Lower lobe of right lung (tissue), 2 donors: ENCODE data around the gene APOH. TPM values are rescaled to one million over a fixed set of nuclear protein-coding genes. Genes with fewer than 3 reads are reported as not detected.

ENCODE experiments used
- ATAC-seq, 2 donors: fragments of 200-7000 bp; cut with Tn5 transposase; one replicate each; pipeline ENCODE4 v1.9.1; 2020 to 2022; ENCODE audit warnings: mild to moderate bottlenecking in 2 of 2, moderate library complexity in 2 of 2
- DNase-seq: peaks from one replicate; pipeline ENCODE4 v3.0.0-alpha.2; 2020
- H3K27ac ChIP-seq: fragments of 200-600 bp; one replicate; pipeline ENCODE4 v1.8.0; 2022
- H3K27me3 ChIP-seq: fragments of 200-600 bp; one replicate; pipeline ENCODE4 v1.8.0; 2022; ENCODE audit warnings: low read depth
- H3K36me3 ChIP-seq: fragments of 200-600 bp; one replicate; pipeline ENCODE4 v1.8.0; 2022; ENCODE audit warnings: mild to moderate bottlenecking
- H3K4me1 ChIP-seq: fragments of 200-600 bp; one replicate; pipeline ENCODE4 v1.8.0; 2022
- H3K4me3 ChIP-seq: fragments of 200-600 bp; one replicate; pipeline ENCODE4 v1.8.0; 2022; ENCODE audit warnings: mild to moderate bottlenecking
- H3K9me3 ChIP-seq: fragments of 200-600 bp; one replicate; pipeline ENCODE4 v1.8.0; 2022
- intact Hi-C: fragments of 100-400 bp; cut with DNase I; formaldehyde crosslinking; loops from one replicate; pipeline ENCODE4 v1.11.0; 2022
- total RNA-seq: library from RNA; stranded (reverse); fragmentation: NEBNext Ultra II Directional; extraction: Animal tissue kit (Norgen Biotek cat#: 25700); gene quantifications from one replicate; pipeline ENCODE4 v1.2.1, GENCODE V29; 2021
- TF ChIP-seq, protein P1 (sequence below): fragments of 200-600 bp; IDR thresholded peaks from one replicate; pipeline ENCODE4 v1.8.0; 2022; ENCODE audit warnings: antibody characterized with exemption, mild to moderate bottlenecking
- donor health status: DM: no; HTN: yes; CAD: no; lungs with severe emphysema.

The APOH gene
- total RNA-seq, 1 donor from 2014 or later: 17.1 TPM

DNA sequence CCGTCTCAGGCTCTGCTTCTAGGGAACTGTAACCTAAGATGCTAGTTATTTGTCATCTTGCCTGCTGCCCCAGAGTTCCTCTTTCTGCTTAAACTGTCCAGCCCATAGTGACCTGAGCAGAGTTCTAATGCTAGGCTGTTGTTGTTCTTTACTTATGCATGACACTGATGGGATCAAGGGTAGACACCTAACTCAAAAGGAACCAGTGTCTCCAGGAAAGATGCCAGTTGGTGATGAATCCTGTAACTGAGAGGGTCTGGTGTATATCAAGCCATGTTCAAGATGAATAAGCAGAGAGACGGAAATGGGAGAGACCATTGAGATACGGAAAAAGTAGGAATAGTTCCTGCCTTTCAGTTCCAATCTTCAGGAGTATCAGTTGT lies 13.7 kb downstream of the APOH start:
- intact Hi-C loops: no loop called here
- Histone ChIP-seq H3K36me3 (no peaks in the 10 kb centered on the region), H3K9me3 (no peaks in the 10 kb centered on the region), H3K4me1 (no peaks in the 10 kb centered on the region), H3K27ac (no peak overlapping the region), H3K4me3 (no peak overlapping the region), H3K27me3 (no peaks in the 10 kb centered on the region)
- no peak for ATAC-seq
- TF ChIP-seq, protein P1, sequence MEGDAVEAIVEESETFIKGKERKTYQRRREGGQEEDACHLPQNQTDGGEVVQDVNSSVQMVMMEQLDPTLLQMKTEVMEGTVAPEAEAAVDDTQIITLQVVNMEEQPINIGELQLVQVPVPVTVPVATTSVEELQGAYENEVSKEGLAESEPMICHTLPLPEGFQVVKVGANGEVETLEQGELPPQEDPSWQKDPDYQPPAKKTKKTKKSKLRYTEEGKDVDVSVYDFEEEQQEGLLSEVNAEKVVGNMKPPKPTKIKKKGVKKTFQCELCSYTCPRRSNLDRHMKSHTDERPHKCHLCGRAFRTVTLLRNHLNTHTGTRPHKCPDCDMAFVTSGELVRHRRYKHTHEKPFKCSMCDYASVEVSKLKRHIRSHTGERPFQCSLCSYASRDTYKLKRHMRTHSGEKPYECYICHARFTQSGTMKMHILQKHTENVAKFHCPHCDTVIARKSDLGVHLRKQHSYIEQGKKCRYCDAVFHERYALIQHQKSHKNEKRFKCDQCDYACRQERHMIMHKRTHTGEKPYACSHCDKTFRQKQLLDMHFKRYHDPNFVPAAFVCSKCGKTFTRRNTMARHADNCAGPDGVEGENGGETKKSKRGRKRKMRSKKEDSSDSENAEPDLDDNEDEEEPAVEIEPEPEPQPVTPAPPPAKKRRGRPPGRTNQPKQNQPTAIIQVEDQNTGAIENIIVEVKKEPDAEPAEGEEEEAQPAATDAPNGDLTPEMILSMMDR: no peak
- DNase-seq: no peak

DNA sequence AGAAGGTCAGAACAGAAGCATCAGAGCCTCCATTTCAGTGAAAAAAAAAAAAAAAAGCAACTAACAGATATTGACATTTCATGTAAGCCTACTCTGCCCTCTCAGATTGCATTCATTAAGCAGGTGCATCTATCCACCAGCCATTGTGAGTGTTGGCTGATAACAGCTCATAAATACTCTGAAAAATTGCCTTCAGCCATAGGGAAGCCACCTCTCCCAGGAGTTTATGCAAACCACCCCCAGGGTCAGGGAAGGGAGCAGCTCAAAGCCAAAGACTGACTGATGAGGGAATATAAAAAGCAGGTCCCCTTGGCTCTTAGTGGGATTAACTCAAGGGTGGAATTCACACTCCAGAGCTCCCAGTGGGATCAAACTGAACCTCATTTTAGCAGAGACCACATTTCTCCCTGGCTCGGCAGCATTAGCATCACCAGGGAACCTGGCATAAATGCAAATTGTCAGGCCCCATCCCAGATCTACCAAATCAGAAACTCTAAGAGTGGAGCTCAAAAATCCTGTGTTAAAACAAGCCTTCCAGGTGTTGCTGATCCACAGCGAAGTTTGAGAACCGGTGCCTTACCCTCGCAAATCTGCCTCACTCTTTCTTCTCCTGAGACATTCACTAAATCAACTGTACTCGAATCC lies 14.2 kb downstream of the APOH start:
- H3K36me3 ChIP-seq: no peaks in the 10 kb centered on the region
- H3K4me1 ChIP-seq: no peaks in the 10 kb centered on the region
- H3K4me3 ChIP-seq: no peak overlapping the region
- no peak overlapping the region for H3K27ac ChIP-seq
- DNase-seq (no peak), ATAC-seq (no peak)
- H3K27me3 ChIP-seq: no peaks in the 10 kb centered on the region
- TF ChIP-seq, protein P1: no peak
- intact Hi-C loops: no loop called here
- no peaks in the 10 kb centered on the region for H3K9me3 ChIP-seq

DNA sequence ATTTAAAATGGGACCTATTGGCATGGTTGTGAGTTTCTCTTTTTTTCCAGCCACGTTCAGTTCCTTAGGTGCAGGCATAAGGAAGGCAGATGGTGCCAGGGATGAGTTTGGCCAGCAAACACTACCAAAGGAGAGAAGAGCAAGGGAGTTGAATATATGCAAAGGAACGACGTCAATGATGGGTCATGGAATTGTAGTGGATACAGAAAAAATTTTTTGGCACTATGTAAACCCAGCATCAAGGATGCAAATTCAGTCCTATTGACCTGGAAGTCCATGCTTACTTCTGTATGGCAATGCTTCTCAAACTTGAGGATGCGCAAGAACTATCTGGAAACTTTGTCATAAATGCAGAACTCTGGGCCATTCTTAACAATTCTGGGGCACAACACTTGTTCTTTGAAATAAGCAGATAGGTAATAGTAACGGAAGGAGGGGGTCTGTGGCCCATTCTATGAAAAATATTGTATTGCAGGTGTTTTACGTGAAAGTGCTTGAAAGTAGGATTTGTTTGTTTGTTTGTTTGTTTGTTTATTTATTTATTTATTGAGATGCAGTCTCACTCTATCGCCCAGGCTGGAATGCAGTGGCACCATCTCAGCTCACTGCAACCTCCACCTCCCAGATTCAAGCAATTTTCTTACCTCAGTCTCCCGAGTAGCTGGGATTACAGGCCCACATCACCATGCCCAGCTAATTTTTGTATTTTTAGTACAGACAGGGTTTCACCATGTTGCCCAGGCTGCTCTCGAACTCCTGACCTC lies 18.0 kb downstream of the APOH start:
- H3K4me3 ChIP-seq: no peak overlapping the region
- H3K27me3 ChIP-seq: no peaks in the 10 kb centered on the region
- no peaks in the 10 kb centered on the region for H3K36me3 ChIP-seq
- TF ChIP-seq, protein P1: no peak
- no peak overlapping the region for H3K27ac ChIP-seq
- ATAC-seq (no peak), DNase-seq (no peak)
- intact Hi-C loops: no loop called here
- no peaks in the 10 kb centered on the region for H3K4me1 ChIP-seq
- H3K9me3 ChIP-seq: no peaks in the 10 kb centered on the region

GRCh38 chr17:66210208-66210574 lies 19.0 kb downstream of the APOH start:
- Histone ChIP-seq H3K36me3 (no peaks in the 10 kb centered on the region), H3K4me3 (no peak overlapping the region), H3K4me1 (no peaks in the 10 kb centered on the region), H3K9me3 (no peaks in the 10 kb centered on the region), H3K27me3 (no peaks in the 10 kb centered on the region), H3K27ac (no peak overlapping the region)
- TF ChIP-seq, protein P1: no peak
- intact Hi-C loops: no loop called here
- no peak for ATAC-seq
- no peak for DNase-seq

DNA sequence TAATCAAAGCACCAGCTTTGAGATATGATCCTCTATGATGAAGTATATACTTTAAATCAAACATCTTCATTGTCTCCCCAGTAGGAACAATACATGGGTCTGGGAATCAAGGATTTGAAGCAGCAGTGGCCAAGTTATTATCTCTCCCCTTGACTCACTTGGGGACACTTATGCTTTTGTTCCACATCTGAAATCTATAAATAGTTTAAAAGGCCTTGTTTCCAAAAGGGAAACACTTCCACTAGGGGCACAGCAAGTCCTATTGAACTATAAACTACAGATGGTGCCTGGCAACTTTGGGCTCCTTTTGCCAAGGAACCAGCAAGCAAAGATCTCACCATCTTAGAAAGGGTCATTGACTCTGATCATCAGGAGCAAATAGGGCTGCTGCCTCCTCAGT lies 21.3 kb downstream of the APOH start:
- TF ChIP-seq, protein P1: no peak
- intact Hi-C loops: no loop called here
- no peak overlapping the region for H3K27ac ChIP-seq
- H3K9me3 ChIP-seq: no peaks in the 10 kb centered on the region
- H3K27me3 ChIP-seq: no peaks in the 10 kb centered on the region
- H3K36me3 ChIP-seq: no peaks in the 10 kb centered on the region
- DNase-seq (no peak), ATAC-seq (no peak)
- H3K4me3 ChIP-seq: no peak overlapping the region
- no peaks in the 10 kb centered on the region for H3K4me1 ChIP-seq
